Hematopoietic multipotent progenitor cell treated with erythropoietin and hydrocortisone succinate and interleukin-3 and kit ligand, for 17 days (in vitro differentiated cells): Measurements from ENCODE around the gene HTRA3.

Experiments used
- DNase-seq: peaks from one replicate; pipeline ENCODE4 v3.0.0-alpha.2; 2015; ENCODE audit warnings: low spot score

Gene HTRA3

GRCh38 chr4:8234715-8235114, 34.8 kb upstream of the HTRA3 start:
- DNase-seq, result no peak

GRCh38 chr4:8235224-8235623, 34.3 kb upstream of the HTRA3 start:
- no peak for DNase-seq

DNA sequence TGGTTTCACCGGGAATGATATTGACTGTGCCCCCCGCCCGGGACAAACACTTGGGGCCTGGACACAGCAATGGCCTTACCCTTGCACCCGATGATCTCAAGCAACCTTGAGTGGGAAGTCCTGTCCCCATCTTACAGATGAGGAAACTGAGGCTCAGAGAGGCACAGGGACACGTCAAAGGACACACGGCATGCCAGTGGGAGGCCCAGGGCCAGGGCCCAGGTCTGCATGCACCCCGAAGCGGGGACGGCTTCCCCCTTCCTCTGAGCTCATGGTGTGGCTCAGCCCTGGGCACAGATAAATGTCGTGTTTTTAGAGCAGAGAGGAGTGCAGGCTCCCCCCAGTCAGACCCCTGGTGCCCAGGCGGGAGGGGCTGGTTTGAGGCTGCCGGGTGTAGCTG, 33.9 kb upstream of the HTRA3 start:
- DNase-seq, result no peak

DNA sequence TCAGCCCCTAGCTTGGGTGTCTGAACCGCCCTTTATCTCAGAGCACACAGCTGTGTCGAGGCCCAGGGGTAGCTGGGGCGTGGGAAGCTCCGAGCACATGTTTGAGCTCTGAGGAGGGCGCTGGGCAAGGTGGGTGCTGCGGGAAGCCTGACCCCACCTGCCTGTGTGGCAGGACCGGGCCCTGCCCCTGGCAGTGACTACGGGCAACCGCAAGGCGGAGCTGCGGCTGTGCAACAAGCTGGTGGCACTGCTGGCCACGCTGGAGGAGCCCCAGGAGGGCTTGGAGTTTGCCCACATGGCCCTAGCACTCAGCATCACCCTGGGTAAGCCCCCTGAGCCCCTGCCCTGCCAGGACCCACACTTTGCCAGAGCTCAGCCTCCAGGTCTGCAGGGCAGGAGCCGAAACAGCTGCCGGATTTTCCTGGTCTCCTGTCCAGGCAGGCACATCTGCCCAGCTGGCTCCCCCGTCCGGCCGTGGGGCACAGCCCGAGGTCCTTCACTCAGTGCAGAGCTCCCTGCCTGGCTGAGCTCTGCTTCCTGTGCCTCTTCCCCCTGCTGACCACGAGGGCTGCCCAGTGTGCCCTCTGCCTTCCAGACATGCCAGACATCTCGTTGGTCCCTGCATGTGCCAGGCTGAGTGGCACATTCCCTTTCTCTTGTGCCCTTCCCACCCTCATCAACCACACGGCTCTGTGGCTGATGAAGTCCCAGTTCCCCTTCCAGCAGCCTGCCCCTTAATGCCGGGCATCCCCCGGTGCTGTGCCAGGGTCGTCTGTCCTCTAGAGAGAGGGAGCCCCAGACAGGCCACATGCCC, 33.2 kb upstream of the HTRA3 start:
- DNase-seq, result no peak

DNA sequence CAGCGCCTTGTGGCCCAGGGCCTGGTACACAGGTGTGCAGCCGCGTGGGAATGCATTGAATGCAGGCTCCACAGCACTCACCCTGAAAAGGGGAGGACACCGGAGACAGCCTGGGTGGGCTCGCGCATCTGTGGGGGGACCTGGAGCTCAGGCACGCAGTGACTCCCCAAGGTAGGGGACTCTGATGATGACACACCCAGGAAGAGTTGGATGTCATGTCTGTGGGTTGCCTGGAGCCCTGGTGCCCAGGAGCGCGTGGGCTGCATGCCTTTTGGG, 32.7 kb upstream of the HTRA3 start:
- DNase-seq, result no peak

- DNase-seq, result no peak
Measured at GRCh38 chr4:8237256-8237989, 32.1 kb upstream of the HTRA3 start.

- DNase-seq, result no peak
Measured at GRCh38 chr4:8238036-8238511, 31.5 kb upstream of the HTRA3 start.

GRCh38 chr4:8238515-8239053, 31.0 kb upstream of the HTRA3 start:
- DNase-seq, result no peak

GRCh38 chr4:8239226-8239625, 30.3 kb upstream of the HTRA3 start:
- no peak for DNase-seq

DNA sequence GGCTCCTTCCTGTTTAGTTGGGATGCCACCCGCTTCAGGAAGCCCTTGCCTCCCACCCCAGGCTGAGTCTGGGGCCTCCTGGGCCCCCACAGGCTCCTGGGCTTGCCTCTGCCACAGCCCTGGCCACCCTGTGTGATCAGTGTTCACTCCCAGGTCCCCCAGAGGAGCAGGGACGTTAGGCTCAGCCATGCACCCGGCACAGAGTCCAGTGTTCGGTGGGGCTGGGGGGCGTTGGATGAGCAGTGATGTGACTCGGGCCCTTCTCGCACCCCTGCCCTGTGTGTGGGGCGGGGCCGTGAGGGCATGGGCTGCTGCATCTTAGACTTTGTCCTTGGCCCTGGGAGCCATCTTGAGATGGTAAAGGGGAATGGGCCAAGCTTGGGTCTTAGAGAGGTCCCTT, 29.9 kb upstream of the HTRA3 start:
- DNase-seq, result no peak

- no peak for DNase-seq
Measured at GRCh38 chr4:8240211-8241041, 29.1 kb upstream of the HTRA3 start.

GRCh38 chr4:8241211-8241779, 28.3 kb upstream of the HTRA3 start:
- no peak for DNase-seq

- DNase-seq, result peak; percentile 52
Measured at GRCh38 chr4:8241895-8242696, 27.5 kb upstream of the HTRA3 start.

GRCh38 chr4:8242782-8243560, 26.6 kb upstream of the HTRA3 start:
- DNase-seq, result no peak

DNA sequence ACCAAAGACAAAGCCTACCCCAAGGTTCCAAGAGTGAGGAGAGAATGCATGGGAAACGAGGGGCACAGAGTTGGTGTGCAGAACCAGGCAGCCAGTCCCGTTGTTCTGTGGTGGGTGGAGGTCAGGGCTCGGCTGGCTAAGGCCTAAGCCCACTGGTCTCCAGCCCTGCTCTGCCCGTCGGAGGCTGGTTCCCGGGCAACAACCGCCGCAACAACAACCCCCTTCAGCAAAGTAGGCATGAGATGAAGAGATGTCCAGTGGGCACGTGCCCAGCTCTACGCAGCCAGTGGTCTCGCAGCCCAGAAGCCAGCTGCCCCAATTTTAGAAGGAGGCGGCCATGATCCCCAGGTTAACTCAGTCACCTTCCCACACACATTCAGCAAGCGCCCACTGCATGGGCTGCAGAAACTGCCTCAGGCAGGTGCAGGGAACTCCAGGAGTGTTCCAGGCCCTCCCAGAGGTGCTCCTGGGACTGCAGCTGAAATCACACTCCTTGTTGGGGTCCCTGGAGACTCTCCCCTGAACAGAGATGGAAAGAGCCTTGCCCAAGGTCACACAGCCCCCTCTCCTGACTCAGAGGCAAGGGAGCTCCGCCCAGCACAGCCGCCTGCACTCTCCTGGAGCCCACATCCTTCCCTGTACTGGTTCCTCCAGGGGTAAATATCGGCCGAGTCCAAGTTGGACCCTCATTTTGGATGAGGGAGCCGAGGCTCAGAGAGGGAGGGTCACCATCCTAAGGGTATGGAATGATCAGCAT, 25.4 kb upstream of the HTRA3 start:
- DNase-seq, result no peak

DNA sequence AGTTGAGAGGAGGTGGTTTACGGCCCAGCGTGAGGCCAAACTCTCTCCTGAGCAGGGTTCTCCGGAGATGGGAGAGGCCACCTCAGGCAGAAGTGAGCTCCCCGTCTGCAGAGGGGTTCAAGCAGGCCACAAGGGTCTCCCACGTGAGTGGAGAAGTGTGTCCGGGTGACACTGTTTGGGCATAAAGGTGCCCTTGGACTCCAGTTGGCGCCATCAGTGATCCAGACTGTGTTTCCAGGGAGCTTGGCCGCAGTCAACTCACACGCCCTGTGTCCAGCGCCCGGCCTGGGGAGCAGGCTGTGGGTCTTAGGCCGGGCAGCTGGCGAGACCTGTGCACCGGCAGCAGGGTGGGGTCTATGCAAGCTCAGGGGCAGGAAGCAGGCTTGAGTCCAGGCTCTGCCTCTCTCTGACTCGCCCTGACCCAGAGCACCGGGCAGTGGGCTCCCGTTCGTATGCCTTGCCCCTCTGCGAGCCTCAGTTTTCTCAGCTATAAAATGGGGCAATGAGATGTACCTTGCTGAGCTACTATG, 24.6 kb upstream of the HTRA3 start:
- DNase-seq, result no peak

DNA sequence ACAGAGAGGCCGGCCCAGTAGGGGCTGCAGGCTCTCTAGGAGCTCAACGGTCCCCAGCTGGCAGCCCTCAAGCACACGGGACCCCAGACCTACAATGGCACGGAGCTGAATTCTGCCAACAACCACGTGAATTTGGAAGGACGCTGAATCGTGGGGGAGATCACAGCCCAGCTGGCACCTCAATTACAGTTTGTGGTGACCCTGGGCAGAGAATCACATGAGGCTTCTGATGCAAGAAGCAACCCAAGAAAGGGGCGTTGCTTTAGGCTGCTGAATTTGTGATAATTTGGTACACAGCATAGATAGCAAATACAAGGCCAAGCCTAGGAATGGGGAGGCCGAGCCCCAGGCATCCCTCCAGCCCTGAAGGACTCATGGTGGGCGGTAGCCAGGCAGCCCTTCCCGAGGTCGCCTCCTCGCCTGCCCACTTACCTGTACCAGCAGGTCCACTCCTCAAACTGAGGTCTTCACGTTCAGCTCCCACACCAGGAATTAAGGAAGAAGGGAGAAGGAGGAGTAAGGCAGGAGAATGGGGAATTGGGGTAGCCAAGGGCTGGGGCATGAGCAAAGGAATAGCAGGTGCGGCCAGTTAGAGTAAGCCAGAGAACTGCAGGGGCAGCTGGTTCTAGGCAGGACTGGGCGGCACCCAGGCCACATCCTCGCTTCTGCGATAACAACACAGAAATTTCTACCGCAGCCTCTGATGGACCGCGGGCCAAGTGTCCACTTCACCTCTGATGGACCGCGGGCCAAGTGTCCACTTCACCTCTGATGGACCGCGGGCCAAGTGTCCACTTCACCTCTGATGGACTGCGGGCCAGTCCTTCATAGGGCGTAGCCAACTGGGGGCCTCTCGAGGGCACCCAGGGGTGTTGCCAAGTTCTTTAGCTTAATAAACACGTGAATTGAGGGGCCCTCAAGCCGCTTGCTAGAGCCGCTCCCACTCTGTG, 23.4 kb upstream of the HTRA3 start:
- no peak for DNase-seq
